T1000 (cell line): ENCODE results near the gene TRMT5.

Experiments used
- DNase-seq: peaks from one replicate; lab custom pipeline; 2025; ENCODE audit warnings: mixed read lengths; lab: John Stamatoyannopoulos, UW

The TRMT5 gene

GRCh38 chr14:60964904-60965303 is 16.0 kb downstream of the TRMT5 start:
- DNase-seq: no peak

- DNase-seq: no peak
Measured at GRCh38 chr14:60963761-60964160, 17.1 kb downstream of the TRMT5 start.

- no peak for DNase-seq
Measured at GRCh38 chr14:60958146-60958545, 22.7 kb downstream of the TRMT5 start.

GRCh38 chr14:60956632-60957031 is 24.2 kb downstream of the TRMT5 start:
- no peak for DNase-seq

- no peak for DNase-seq
Measured at GRCh38 chr14:60956202-60956601, 24.7 kb downstream of the TRMT5 start.

- DNase-seq: no peak
Measured at GRCh38 chr14:60951776-60952435, 29.0 kb downstream of the TRMT5 start.

- DNase-seq: no peak
Measured at GRCh38 chr14:60946773-60947172, 34.1 kb downstream of the TRMT5 start.

- no peak for DNase-seq
Measured at GRCh38 chr14:60945984-60946383, 34.9 kb downstream of the TRMT5 start.

GRCh38 chr14:60944204-60944603 is 36.7 kb downstream of the TRMT5 start:
- no peak for DNase-seq

GRCh38 chr14:60943637-60944032 is 37.2 kb downstream of the TRMT5 start:
- no peak for DNase-seq

- DNase-seq: no peak
Measured at GRCh38 chr14:60935319-60935718, 45.6 kb downstream of the TRMT5 start.

- no peak for DNase-seq
Measured at GRCh38 chr14:60933920-60934655, 46.8 kb downstream of the TRMT5 start.

GRCh38 chr14:60931218-60931617 is 49.7 kb downstream of the TRMT5 start:
- no peak for DNase-seq

GRCh38 chr14:60926002-60926401 is 54.9 kb downstream of the TRMT5 start:
- no peak for DNase-seq

GRCh38 chr14:60925286-60925685 is 55.6 kb downstream of the TRMT5 start:
- DNase-seq: no peak

- no peak for DNase-seq
Measured at GRCh38 chr14:60922050-60922449, 58.8 kb downstream of the TRMT5 start.
